GM18858 (cell line): ENCODE data around the gene LCN2.

Source experiments
- ATAC-seq: cut with Tn5 transposase; IDR thresholded peaks from one replicate; pipeline ENCODE4 v1.9.1; 2021; ENCODE audit not compliant: unreplicated experiment

LCN2 gene

GRCh38 chr9:128114326-128115186 is 34.7 kb upstream of the LCN2 start:
- no peak for ATAC-seq

- ATAC-seq = no peak
These were observed 33.8 kb upstream of the LCN2 start for GRCh38 chr9:128115187-128116103.

GRCh38 chr9:128116104-128117083 is 32.9 kb upstream of the LCN2 start:
- ATAC-seq = no peak

- no peak for ATAC-seq
These were observed 31.4 kb upstream of the LCN2 start for GRCh38 chr9:128117613-128118471.

- no peak for ATAC-seq
These were observed 30.8 kb upstream of the LCN2 start for GRCh38 chr9:128118472-128118857.

- no peak for ATAC-seq
These were observed 30.1 kb upstream of the LCN2 start for GRCh38 chr9:128118971-128119665.

- no peak for ATAC-seq
These were observed 29.1 kb upstream of the LCN2 start for GRCh38 chr9:128120061-128120740.

- ATAC-seq = no peak
These were observed 28.4 kb upstream of the LCN2 start for GRCh38 chr9:128120741-128121465.

- no peak for ATAC-seq
These were observed 27.8 kb upstream of the LCN2 start for GRCh38 chr9:128121466-128121810.

- no peak for ATAC-seq
These were observed 27.1 kb upstream of the LCN2 start for GRCh38 chr9:128121924-128122808.

- ATAC-seq = no peak
These were observed 26.5 kb upstream of the LCN2 start for GRCh38 chr9:128122809-128123175.

- no peak for ATAC-seq
These were observed 25.7 kb upstream of the LCN2 start for GRCh38 chr9:128123451-128124080.

- ATAC-seq = no peak
These were observed 24.8 kb upstream of the LCN2 start for GRCh38 chr9:128124451-128124850.

GRCh38 chr9:128124873-128125579 is 24.2 kb upstream of the LCN2 start:
- no peak for ATAC-seq

GRCh38 chr9:128125580-128126354 is 23.5 kb upstream of the LCN2 start:
- no peak for ATAC-seq
